GM21390 (cell line): ENCODE data around the gene STK26.
"Not testable (repeated sequence)": the region's sequence is repeated elsewhere in the genome, so short reads cannot be mapped to it uniquely, and the experiment has no call there.

Experiments
- ATAC-seq: cut with Tn5 transposase; IDR thresholded peaks from one replicate; pipeline ENCODE4 v1.9.1; 2021; ENCODE audit not compliant: unreplicated experiment

Gene STK26

DNA sequence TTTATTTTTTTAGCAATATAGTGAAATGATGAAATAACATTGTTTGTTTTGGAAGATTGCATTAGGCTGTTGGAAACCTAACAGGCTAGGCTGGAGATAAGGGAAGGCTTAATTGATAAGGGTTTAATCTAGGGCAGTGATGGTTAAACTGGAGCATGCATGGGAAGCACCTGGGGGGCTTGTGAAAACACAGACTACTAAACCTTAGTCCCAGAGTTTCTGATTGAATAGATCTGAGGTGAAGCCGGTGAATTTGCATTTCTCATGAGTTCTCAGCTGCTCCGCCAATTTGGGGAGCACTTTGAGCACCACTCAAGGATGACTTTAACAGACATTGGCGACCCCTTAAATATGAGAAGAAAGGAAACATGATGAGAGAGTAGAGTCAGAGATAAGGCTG is 11.5 kb downstream of the STK26 start:
- no peak for ATAC-seq

DNA sequence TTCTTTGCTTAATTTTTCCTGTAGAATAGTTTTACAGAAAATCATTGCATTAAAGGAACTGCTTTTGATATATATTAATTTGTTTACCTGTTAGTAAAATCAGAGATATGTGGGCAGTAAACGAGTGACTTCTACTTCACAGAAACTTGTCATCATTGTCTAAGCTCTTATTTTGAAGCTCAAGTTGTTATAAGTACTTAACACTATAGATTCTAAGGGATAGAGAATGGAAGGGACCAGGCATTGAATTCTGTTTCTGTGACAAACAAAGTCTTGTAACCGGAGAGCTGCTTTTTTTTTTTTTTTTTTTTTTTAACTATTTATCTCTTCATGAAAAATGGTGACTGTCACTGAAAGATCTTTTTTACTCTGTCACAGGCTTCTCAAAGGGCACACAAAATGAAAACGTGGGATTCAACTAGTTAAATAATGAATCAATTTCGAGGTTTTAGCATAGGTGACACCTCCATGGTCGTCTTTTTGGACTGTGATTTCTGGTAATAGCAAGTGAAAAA is 14.4 kb downstream of the STK26 start:
- ATAC-seq: no peak

DNA sequence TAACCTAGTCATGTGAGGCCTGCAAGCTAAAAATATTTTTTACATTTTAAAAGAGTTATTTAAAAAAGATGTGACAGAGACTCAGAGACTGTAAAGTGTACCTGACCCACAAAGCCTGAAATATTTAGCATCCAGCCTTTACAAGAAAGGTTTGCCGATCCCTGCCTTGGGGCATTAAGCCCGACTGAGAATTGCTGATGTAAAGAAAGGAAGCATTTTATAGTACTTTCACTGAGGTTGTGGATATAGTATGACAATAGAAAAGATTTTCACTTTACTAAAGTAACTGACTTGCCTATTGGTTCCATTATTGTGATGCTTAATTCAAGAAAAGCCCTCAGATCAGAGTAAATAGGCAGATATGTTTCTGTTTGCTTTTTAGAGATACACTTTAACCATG is 17.0 kb downstream of the STK26 start:
- ATAC-seq: no peak

DNA sequence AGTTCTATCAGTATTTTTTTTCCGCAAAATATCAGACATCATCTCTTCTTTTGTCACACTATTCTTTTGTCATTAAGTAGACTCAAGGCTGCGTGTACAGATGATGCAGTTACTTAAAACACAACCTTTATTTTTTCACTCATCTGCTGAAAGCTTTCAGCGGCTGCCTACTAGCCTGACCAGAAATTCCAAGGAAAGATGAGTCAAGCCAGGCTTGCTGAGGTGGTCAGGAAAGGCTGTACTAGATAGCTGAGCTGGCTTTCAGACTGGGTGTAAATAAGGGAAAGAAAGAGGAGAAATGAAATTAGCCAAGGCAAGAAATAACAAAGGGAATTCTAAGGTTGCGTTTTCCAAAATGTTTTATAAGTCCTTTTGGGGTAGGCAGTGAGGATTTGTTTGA is 17.9 kb downstream of the STK26 start:
- ATAC-seq: no peak

DNA sequence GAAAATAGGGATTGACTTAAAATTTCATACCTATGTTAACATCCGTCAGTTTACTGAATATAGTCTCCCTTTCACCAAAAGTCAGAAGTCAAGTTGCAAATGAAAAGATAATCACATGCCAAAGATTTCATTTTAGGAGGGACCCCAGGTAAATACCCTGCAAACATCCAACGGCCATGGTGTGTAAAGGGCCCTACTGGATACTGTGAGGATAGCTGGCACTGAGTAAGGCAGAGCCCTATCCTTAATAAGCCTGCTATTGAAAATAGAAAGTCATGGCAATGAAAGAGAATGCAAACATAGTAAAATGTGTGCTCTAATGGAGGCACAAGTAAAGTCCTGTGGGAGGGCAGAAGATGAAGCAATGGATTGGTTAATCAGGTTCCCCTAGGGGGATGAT is 20.9 kb downstream of the STK26 start:
- ATAC-seq: no peak

DNA sequence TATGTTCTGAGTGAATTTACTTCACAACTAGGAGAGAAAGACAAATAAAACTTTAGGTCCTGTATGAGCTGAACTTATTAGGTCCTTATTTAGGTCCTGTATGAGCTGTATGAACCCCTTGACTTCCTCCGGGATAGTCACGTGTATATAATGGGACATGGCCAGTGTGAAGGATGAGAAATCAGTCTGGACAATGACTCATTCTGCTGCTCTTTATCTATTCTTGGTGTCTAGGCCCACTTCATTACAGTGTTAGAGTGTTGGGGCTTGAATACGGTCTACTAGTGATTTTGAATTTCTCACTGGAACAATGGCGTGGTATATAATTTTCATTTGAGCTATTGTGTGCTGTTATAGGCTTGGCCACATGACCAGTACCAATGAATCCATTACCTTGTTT is 21.9 kb downstream of the STK26 start:
- ATAC-seq: no peak

DNA sequence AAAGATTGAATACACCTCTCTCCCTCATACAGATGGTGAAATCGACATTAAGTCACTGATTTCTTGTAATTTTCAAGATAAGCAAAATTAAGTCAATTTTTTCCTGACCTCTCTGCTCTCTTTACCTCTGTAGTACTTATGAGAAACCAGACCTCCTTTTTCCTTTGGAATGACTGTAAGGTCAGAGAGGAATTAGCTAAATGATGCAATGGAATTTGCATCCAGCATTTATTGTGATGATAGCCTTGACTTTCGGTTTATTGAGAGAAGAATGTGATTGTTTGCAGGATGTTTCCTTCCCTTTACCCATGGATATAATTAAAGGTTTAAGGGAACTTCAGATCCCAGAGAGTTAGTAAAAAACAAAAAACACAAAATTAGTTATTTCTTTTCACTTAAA is 22.4 kb downstream of the STK26 start:
- no peak for ATAC-seq

DNA sequence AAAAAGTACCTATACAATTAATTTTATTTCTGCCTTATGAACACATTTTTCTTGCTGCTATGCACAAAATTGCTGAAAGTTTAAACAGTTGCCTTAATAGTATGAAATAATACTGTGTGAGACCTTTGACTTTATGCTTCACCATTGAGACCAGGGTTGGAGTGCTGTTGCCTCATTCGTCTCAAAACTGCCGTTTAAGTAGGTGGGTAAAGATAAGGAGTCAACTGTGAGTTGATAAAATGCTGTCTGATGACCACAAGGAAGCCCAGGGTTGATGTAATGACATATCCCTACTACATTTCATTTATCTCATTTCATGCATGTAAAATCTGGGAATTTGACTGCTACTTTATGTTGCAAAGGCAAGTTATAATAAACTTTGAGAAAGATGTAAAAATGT is 23.4 kb downstream of the STK26 start:
- ATAC-seq: no peak

DNA sequence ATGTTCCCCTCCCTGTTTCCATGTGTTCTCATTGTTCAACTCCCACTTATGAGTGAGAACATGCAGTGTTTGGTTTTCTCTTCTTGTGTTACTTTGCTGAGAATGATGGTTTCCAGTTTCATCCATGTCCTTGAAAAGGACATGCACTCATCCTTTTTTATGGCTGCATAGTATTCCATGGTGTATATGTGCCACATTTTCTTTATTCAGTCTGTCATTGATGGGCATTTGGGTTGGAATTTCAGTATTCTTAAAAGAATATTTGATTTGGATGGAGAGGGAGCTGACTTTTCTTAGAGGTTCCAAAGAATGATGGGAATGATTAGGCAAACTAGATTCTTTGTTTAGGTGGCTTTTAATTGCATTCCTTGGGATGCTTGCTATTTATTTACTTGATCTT is 28.7 kb downstream of the STK26 start:
- not testable (repeated sequence) for ATAC-seq

DNA sequence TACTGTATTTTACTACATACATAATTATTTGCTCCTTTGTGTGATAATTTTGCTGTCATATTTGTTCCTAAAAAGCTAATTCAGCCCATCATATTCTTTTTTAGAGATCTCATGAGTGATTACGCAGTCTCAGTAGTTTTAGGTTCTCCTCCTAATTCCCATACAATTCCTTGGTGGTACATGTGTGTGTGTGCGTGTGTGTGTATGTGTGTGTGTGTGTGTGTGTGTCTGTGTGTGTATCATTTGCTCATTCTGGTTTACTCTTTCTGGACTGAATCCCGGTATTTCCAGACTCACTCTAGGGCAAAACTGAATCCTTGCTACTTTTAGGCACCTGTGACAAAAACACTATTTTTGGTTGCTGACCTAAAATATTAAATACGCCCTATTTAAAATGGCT is 34.9 kb downstream of the STK26 start:
- no peak for ATAC-seq

DNA sequence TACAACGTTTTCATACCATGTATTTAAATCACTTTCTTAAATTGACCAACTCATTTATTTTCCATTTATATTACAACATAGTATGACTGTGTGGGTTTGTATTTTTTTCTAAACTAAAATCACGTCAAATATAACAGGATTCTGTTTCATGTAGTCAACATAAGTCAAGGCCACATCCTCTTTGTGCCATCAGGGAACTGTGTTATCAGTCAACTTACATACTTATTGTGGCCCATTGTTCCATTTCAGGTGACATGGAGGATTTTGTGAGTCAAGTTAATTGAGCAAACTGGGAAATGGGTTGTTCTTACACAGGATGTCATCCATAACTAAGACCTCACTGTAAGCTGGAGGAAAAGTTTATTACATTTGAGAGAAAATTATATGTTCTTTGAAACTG is 35.9 kb downstream of the STK26 start:
- no peak for ATAC-seq

DNA sequence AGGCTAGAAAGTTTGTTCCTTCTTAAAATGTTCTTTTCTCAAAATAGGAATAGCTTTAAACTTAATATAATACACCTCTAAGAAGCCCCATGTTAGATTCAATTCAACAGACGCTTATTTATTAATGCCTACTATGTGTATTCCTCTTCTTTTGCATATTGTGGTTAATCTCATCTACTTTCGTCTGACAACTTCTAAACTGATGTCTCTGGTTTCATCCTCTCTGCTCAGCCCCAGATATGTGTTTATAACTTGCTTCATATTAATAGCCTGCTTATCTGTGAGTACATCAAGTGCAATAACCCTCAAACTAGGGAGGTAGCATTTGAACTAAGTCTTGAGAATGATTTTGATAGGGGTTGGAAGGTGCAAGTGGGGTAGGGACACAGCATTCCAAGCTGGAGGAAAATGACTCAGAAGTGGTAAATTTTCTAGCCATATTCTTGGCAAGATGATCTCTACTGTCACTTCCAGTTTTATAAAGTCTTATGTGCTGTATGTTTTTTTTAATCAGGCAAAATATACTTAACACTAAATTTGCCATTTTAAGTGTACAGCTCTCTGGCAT is 37.0 kb downstream of the STK26 start:
- ATAC-seq: peak; percentile 80

DNA sequence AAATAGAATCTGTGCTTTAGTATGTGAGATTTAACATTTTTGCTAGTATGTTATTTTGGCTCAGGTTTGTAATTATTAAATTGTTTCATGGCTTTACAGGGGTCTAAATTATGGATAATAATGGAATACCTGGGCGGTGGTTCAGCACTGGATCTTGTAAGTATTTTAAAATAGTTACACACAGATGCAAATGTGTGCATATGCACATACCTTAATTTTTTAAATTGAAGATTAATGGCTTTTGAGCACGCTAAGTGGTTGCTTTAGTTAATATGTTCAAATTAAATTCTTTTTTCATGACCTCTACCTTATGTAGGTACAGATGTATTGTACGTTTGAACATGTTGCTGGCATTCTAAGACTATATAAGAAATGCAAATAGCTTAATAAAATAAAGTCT is 40.2 kb downstream of the STK26 start:
- ATAC-seq: no peak

DNA sequence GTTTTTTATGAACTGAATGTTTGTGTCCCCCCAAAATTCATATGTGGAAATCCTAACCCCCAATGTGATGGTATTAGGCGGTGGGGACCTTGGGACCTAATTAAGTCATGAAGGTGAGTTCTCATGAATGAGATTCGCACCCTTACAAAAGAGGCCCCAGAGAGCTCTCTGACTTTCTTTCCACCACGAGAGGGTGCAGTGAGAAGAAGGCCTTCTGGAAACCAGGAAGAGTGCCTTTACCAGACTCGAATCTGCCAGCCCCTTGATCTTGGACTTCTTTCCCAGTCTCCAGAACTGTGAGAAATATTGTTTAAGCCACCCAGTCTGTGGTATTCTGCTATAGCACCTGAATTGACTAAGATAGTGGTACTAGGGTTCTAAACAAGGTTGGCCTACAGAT is 40.8 kb downstream of the STK26 start:
- no peak for ATAC-seq

DNA sequence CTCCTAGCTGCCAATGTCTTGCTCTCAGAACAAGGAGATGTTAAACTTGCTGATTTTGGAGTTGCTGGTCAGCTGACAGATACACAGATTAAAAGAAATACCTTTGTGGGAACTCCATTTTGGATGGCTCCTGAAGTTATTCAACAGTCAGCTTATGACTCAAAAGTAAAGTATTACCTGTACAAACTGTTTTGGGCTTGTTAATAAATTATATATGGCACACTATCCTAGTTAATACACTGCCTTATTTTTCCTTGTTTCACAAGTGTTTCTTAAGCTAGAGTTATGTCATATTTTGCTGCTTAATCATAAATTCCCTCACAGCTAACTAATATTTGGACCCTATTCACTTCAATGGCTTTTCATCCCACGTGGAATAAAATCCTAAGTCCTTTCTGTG is 45.3 kb downstream of the STK26 start:
- ATAC-seq: no peak

DNA sequence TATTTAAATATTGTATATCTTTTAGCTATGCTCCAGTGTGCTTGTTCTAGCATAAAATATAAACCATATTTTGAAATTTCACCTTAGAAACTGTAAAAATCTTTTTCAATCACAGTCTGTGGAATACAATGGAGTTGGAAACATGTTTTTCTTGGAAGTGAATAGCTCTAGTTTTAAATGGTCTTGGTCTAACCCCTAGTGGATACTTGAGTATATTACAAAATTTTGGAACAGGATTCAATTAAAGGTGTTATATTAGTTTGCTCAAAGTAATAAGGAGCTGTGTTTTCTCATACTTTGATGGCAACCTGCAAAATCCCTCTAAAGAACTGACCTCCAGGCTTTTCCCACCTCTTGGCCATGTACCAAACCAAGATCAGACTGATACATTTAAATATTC is 48.2 kb downstream of the STK26 start:
- no peak for ATAC-seq

DNA sequence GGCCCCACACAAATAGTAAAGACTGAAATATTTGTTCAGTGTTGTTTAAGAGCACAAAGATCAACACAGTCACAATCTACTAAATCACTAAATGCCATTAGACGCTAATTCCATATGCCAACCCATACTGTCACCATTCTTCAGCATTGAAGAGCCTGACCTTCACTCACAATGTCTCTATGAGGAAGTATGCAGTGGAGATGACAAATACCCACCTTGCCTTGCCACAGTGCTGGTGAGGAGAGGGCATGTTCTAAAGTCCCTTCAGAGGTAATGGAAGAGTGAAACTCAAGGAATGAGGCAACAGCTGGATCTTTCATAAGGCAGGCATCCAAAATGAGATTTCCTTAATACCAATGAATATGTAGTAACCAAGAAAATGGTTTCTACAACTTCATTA is 54.3 kb downstream of the STK26 start:
- ATAC-seq: no peak

DNA sequence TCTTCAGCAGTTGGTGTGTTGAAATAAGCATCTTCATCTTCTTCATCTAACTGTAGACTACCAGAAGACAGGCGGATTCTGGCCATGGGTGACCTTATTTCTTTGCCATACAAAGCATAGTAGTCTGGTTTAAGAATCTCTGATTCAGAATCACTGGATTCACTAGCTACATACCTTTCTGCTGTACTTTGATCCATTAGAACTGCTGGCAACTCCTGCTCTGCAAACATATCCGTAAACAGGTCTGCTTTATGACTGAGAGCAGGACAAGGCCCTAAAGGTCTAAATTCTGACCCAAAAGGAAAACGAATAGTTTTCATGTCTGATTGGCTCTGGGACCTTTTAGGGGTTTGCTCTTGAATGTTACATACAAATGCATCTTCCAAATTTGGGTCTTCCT is 54.8 kb downstream of the STK26 start:
- ATAC-seq: no peak

DNA sequence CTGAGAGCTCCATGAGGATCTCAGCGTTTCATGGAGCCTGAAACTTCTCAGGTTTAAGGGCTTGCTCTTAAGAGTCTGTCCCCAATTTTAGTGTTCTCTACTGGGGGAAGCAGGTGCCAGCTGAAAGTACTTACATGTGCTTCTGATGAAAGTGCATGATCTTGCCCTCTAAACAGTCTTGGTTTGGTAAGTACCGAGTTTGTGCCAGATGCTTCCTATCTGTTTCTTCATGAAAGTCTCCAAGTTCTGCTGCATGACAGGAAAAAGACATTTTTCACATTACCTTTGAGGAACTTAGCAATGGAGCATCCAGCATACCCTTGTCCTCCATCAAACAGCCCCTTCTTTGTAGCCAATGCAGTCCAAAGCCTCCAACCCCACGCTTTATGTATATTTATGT is 62.7 kb downstream of the STK26 start:
- no peak for ATAC-seq

DNA sequence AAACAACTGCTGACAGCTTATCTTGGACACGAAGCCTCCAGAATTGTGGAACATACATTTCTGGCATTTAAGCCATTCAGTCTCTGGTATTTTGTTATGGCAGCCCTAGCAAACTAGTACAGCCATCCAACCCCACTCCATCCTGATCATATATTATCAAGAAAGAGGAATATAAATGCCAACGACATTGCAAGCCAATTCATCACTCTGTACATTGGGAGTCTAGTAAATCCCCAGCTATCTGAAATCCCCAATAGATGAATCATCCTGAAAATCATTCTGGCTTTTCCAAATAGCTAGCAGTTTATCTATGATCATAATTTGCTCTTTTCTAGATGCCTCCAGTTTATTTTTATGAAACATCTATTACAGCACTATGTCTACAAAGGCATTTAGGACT is 63.6 kb downstream of the STK26 start:
- ATAC-seq: no peak

DNA sequence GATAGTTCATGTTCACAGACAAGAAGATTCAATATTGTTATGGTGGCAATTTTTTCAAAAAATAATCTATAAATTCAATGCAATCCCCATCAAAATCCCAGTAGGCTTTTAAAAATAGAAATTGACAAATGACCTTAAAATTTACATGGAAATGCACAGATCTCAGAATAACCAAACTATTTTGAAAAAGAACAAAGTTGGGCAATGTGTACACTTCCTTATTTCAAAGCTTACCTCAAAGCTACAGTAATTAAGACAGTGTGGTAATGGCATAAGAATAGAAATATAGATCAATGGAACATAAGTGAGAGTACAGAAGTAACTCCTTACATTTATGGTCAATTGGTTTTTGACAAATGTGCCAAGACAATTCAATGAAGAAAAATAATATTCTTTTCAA is 65.8 kb downstream of the STK26 start:
- ATAC-seq: no peak

DNA sequence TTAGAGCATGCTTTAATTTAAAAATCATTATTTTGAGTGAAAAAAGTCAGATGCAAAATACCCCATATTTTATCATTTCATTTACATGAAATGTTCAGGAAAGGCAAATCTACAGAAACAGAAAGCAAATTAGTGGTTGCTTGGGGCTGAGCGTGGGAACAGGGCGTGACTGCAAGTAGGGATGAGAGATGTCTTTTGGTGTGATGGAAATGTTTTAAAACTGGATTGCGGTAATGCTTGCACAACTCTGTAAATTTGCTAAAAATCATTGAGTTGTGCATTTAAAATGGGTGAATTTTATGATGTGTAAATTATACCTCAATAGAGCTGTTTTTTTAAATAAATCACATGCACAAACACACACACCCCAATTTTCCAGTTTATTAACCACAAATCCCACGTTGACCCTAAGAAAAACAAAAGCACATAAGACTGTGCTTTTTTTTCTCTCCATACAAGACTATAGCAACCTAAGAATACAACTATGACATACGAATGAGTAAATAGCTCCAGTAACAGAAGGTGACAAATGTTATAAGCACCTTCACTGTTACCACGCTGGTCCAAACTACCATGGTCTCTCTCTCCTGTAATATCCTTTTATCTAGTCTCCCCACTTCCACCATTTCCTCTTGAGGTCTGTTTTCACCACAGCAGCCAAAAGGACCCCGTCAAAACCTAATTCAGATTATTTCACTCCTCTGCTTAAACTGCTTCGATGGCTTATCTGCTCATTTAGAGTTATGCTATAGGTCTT is 67.5 kb downstream of the STK26 start:
- no peak for ATAC-seq
